ENCODE measurements around the gene GRIK1.

GRIK1 gene

DNA sequence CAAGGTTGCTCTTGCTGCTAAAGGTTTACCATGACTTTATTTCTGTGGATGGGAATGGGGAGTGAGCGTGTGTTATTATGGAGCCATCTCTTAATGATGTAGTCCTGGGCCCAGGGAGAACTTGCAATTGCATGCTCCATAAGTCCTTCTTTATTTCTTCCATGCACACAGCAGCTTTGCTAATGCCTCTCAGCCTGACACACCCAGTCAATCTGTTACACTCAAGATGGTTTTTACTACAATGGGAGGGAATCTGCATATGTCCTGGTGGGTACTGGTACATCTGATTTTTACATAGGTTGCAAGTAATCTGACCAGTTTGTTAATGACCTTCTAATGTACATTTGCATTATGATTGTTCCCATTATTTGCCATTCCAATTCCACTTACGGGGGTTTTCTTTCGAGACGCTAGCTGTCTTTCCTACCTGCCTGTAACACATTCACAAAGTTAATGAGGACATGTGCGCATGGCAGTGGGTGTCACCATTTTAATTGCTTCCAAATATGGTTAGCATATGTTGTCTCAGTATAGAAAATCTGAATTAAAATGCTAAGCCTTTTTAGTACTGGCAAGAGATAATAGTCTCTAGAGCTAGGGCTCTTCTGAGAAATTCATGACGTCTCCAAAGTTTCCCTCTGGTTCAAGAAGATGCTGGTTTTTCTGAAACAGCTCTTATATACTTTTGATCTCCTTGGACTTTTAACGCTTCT, 188.2 kb downstream of the GRIK1 start:
- Histone ChIP-seq H3K9me3 (replicated peaks in 1 of 2; ENCODE audit: control insufficient read depth in 2 of 2, insufficient read depth in 1 of 2, low read depth in 1 of 2, low read length in 2 of 2) (no peaks in the 10 kb centered on the region), H3K4me3 (ENCODE audit: low read length in 2 of 2) (no peak overlapping the region), H2AK5ac (ENCODE audit: low read depth, low read length) (no peak overlapping the region), H3K14ac (ENCODE audit: low read length) (no peak overlapping the region), H2AFZ (ENCODE audit: low read length) (no peak overlapping the region), H2BK5ac (ENCODE audit: low read length) (no peak overlapping the region), H2BK120ac (ENCODE audit: low read depth, low read length) (no peak overlapping the region), H2BK12ac (ENCODE audit: low read length) (no peak overlapping the region), H3K79me1 (ENCODE audit: low read depth, low read length) (no peaks in the 10 kb centered on the region), H3K36me3 (replicated peaks in 1 of 2; ENCODE audit: control insufficient read depth in 2 of 2, insufficient read depth in 2 of 2, low read length in 2 of 2) (no peaks in the 10 kb centered on the region), H4K8ac (ENCODE audit: low read depth, low read length) (no peak overlapping the region), H3K4me1 (ENCODE audit: control insufficient read depth in 2 of 2, insufficient read depth in 1 of 2, low read depth in 1 of 2, low read length in 2 of 2) (no peaks in the 10 kb centered on the region), H3K23ac (ENCODE audit: low read depth, low read length, poor library complexity) (no peak overlapping the region), H3K27ac (replicated peaks; ENCODE audit: low read length) (no peak overlapping the region), H4K91ac (ENCODE audit: low read depth, low read length, poor library complexity) (no peak overlapping the region), H3K4ac (ENCODE audit: low read length) (no peak overlapping the region), H2BK15ac (ENCODE audit: low read length) (no peak overlapping the region), H3K18ac (ENCODE audit: low read length) (no peak overlapping the region), H3K9ac (ENCODE audit: low read depth, low read length, poor library complexity) (no peak overlapping the region), H3K4me2 (ENCODE audit: insufficient read depth, low read length, poor library complexity, severe bottlenecking) (no peak overlapping the region), H3K27me3 (ENCODE audit: control insufficient read depth in 3 of 3, insufficient read depth in 3 of 3, low read depth in 1 of 3, low read length in 3 of 3) (no peaks in the 10 kb centered on the region)
- DNase-seq (ENCODE audit: low spot score) = no peak
- no CpG with 5 or more reads among the region's 7 CpGs for WGBS, 2 donors (ENCODE audit: extremely low coverage in 2 of 2, insufficient read length in 2 of 2, insufficient replicate concordance in 1 of 2)

DNA sequence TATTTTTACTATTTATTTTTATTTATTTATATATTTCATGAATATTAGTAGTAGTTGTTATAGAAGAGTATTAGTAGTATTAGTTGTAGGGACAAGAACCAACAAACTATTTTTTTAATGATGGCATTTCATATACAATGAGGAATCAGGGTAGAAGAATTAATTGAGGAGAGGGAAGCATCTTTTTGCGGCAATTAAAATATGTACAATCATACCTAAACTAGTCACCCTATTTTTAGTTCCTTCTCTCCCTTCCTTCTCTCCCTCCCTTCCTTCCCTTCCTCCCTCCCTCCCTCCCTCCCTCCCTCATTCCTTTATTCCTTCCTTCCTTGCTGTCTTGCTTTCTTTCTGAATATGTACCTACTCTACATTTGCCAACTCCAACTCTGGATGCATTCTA, 189.8 kb downstream of the GRIK1 start:
- Histone ChIP-seq H3K27me3 (ENCODE audit: control insufficient read depth in 3 of 3, insufficient read depth in 3 of 3, low read depth in 1 of 3, low read length in 3 of 3) (no peaks in the 10 kb centered on the region), H3K4ac (ENCODE audit: low read length) (no peak overlapping the region), H4K91ac (ENCODE audit: low read depth, low read length, poor library complexity) (no peak overlapping the region), H3K9ac (ENCODE audit: low read depth, low read length, poor library complexity) (no peak overlapping the region), H3K4me1 (ENCODE audit: control insufficient read depth in 2 of 2, insufficient read depth in 1 of 2, low read depth in 1 of 2, low read length in 2 of 2) (no peaks in the 10 kb centered on the region), H3K14ac (ENCODE audit: low read length) (no peak overlapping the region), H4K8ac (ENCODE audit: low read depth, low read length) (no peak overlapping the region), H3K4me2 (ENCODE audit: insufficient read depth, low read length, poor library complexity, severe bottlenecking) (no peak overlapping the region), H3K36me3 (replicated peaks in 1 of 2; ENCODE audit: control insufficient read depth in 2 of 2, insufficient read depth in 2 of 2, low read length in 2 of 2) (no peaks in the 10 kb centered on the region), H2AFZ (ENCODE audit: low read length) (no peak overlapping the region), H3K27ac (replicated peaks; ENCODE audit: low read length) (no peak overlapping the region), H2AK5ac (ENCODE audit: low read depth, low read length) (no peak overlapping the region), H3K18ac (ENCODE audit: low read length) (no peak overlapping the region), H3K23ac (ENCODE audit: low read depth, low read length, poor library complexity) (no peak overlapping the region), H2BK15ac (ENCODE audit: low read length) (no peak overlapping the region), H2BK5ac (ENCODE audit: low read length) (no peak overlapping the region), H3K9me3 (replicated peaks in 1 of 2; ENCODE audit: control insufficient read depth in 2 of 2, insufficient read depth in 1 of 2, low read depth in 1 of 2, low read length in 2 of 2) (no peaks in the 10 kb centered on the region), H2BK12ac (ENCODE audit: low read length) (no peak overlapping the region), H2BK120ac (ENCODE audit: low read depth, low read length) (no peak overlapping the region), H3K4me3 (ENCODE audit: low read length in 2 of 2) (no peak overlapping the region), H3K79me1 (ENCODE audit: low read depth, low read length) (no peaks in the 10 kb centered on the region)
- WGBS, 2 donors (ENCODE audit: extremely low coverage in 2 of 2, insufficient read length in 2 of 2, insufficient replicate concordance in 1 of 2) = no CpG with 5 or more reads among the region's 1 CpG
- DNase-seq (ENCODE audit: low spot score) = no peak

DNA sequence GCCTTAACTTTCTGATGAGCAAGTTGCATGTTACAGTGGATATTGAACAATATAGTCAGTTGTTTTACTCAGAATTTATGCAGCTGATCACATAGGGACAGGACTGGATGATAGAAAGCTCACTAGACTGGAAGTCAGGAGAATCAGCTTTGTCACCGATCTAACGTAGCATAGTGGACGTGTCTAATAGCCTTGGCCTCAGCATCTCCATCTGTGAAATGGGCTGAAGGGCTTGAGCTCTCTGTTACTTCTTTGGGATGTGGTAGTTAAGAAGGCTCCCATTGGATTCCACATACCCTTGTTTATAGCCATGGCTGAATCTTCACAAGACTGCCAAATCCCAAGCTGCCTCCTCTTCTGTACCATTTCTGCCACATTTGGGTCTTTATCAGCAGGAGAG, 190.6 kb downstream of the GRIK1 start:
- H3K4me3 ChIP-seq (ENCODE audit: low read length in 2 of 2) = no peak overlapping the region
- H3K27me3 ChIP-seq (ENCODE audit: control insufficient read depth in 3 of 3, insufficient read depth in 3 of 3, low read depth in 1 of 3, low read length in 3 of 3) = no peaks in the 10 kb centered on the region
- no peak overlapping the region for H3K4me2 ChIP-seq (ENCODE audit: insufficient read depth, low read length, poor library complexity, severe bottlenecking)
- H3K23ac ChIP-seq (ENCODE audit: low read depth, low read length, poor library complexity) = no peak overlapping the region
- no peak overlapping the region for H3K9ac ChIP-seq (ENCODE audit: low read depth, low read length, poor library complexity)
- no CpG with 5 or more reads among the region's 3 CpGs for WGBS, 2 donors (ENCODE audit: extremely low coverage in 2 of 2, insufficient read length in 2 of 2, insufficient replicate concordance in 1 of 2)
- H3K27ac ChIP-seq (replicated peaks; ENCODE audit: low read length) = no peak overlapping the region
- H2BK12ac ChIP-seq (ENCODE audit: low read length) = no peak overlapping the region
- no peaks in the 10 kb centered on the region for H3K4me1 ChIP-seq (ENCODE audit: control insufficient read depth in 2 of 2, insufficient read depth in 1 of 2, low read depth in 1 of 2, low read length in 2 of 2)
- no peaks in the 10 kb centered on the region for H3K9me3 ChIP-seq (replicated peaks in 1 of 2; ENCODE audit: control insufficient read depth in 2 of 2, insufficient read depth in 1 of 2, low read depth in 1 of 2, low read length in 2 of 2)
- no peaks in the 10 kb centered on the region for H3K36me3 ChIP-seq (replicated peaks in 1 of 2; ENCODE audit: control insufficient read depth in 2 of 2, insufficient read depth in 2 of 2, low read length in 2 of 2)
- no peak overlapping the region for H2BK5ac ChIP-seq (ENCODE audit: low read length)
- no peak overlapping the region for H3K4ac ChIP-seq (ENCODE audit: low read length)
- H2AK5ac ChIP-seq (ENCODE audit: low read depth, low read length) = no peak overlapping the region
- DNase-seq (ENCODE audit: low spot score) = no peak
- no peaks in the 10 kb centered on the region for H3K79me1 ChIP-seq (ENCODE audit: low read depth, low read length)
- H2BK120ac ChIP-seq (ENCODE audit: low read depth, low read length) = no peak overlapping the region
- H3K14ac ChIP-seq (ENCODE audit: low read length) = no peak overlapping the region
- no peak overlapping the region for H4K91ac ChIP-seq (ENCODE audit: low read depth, low read length, poor library complexity)
- no peak overlapping the region for H4K8ac ChIP-seq (ENCODE audit: low read depth, low read length)
- H3K18ac ChIP-seq (ENCODE audit: low read length) = no peak overlapping the region
- no peak overlapping the region for H2AFZ ChIP-seq (ENCODE audit: low read length)
- no peak overlapping the region for H2BK15ac ChIP-seq (ENCODE audit: low read length)

DNA sequence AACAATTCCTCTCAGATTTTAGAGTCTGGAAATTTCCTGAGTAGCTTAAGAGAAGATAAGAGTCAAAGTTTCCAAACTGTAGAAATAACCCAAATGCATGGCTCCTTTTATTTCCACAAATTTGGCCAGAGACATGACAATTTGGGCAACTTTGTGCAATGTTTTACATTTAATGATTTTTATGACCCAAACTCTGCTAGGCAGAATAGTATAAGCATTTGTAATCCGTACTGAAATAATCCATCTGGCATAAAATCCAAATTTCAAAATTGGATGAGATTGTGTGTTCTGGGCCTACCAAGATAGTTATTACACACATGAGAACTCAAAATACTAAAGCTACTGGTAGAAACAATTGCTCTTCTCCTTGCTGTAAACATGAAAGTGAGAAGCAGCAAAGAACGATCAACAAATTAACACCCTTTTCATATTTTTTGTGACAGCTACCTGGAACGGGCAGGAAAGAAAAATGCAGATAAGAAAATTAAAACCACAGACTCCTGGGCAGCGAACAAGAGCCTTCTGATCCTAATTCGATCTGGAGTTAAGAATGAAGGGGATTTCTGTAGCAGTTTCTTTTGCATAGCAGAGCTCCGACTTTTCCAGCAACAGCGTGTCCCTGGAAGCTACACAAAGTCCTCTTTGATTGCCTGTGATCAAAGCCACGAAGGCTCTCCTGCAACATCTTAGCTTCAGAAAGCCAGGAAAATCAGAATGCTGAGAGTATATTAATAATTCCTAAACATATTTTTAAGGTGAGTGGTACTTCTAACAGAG, 191.2 kb downstream of the GRIK1 start:
- H3K9ac ChIP-seq (ENCODE audit: low read depth, low read length, poor library complexity) = no peak overlapping the region
- H3K4me2 ChIP-seq (ENCODE audit: insufficient read depth, low read length, poor library complexity, severe bottlenecking) = no peak overlapping the region
- H3K27me3 ChIP-seq (ENCODE audit: control insufficient read depth in 3 of 3, insufficient read depth in 3 of 3, low read depth in 1 of 3, low read length in 3 of 3) = no peaks in the 10 kb centered on the region
- WGBS, 2 donors (ENCODE audit: extremely low coverage in 2 of 2, insufficient read length in 2 of 2, insufficient replicate concordance in 1 of 2) = no CpG with 5 or more reads among the region's 8 CpGs
- no peak for DNase-seq (ENCODE audit: low spot score)
- no peak overlapping the region for H2BK5ac ChIP-seq (ENCODE audit: low read length)
- H3K18ac ChIP-seq (ENCODE audit: low read length) = no peak overlapping the region
- no peaks in the 10 kb centered on the region for H3K79me1 ChIP-seq (ENCODE audit: low read depth, low read length)
- H3K4ac ChIP-seq (ENCODE audit: low read length) = no peak overlapping the region
- H4K8ac ChIP-seq (ENCODE audit: low read depth, low read length) = no peak overlapping the region
- H2BK120ac ChIP-seq (ENCODE audit: low read depth, low read length) = no peak overlapping the region
- no peaks in the 10 kb centered on the region for H3K36me3 ChIP-seq (replicated peaks in 1 of 2; ENCODE audit: control insufficient read depth in 2 of 2, insufficient read depth in 2 of 2, low read length in 2 of 2)
- H3K27ac ChIP-seq (replicated peaks; ENCODE audit: low read length) = no peak overlapping the region
- no peak overlapping the region for H4K91ac ChIP-seq (ENCODE audit: low read depth, low read length, poor library complexity)
- H2AFZ ChIP-seq (ENCODE audit: low read length) = peak overlapping the region; percentile 45
- H2BK15ac ChIP-seq (ENCODE audit: low read length) = no peak overlapping the region
- H2BK12ac ChIP-seq (ENCODE audit: low read length) = no peak overlapping the region
- no peaks in the 10 kb centered on the region for H3K4me1 ChIP-seq (ENCODE audit: control insufficient read depth in 2 of 2, insufficient read depth in 1 of 2, low read depth in 1 of 2, low read length in 2 of 2)
- no peak overlapping the region for H3K23ac ChIP-seq (ENCODE audit: low read depth, low read length, poor library complexity)
- H3K9me3 ChIP-seq (replicated peaks in 1 of 2; ENCODE audit: control insufficient read depth in 2 of 2, insufficient read depth in 1 of 2, low read depth in 1 of 2, low read length in 2 of 2) = no peaks in the 10 kb centered on the region
- no peak overlapping the region for H3K4me3 ChIP-seq (ENCODE audit: low read length in 2 of 2)
- H2AK5ac ChIP-seq (ENCODE audit: low read depth, low read length) = no peak overlapping the region
- H3K14ac ChIP-seq (ENCODE audit: low read length) = no peak overlapping the region

Measured in neuronal stem cell (in vitro differentiated cells).